Measurements from ENCODE around the gene GABBR2.

GRCh38 chr9:98342098-98342819 lies 366.5 kb downstream of the GABBR2 start:
- TF ChIP-seq, protein P1, sequence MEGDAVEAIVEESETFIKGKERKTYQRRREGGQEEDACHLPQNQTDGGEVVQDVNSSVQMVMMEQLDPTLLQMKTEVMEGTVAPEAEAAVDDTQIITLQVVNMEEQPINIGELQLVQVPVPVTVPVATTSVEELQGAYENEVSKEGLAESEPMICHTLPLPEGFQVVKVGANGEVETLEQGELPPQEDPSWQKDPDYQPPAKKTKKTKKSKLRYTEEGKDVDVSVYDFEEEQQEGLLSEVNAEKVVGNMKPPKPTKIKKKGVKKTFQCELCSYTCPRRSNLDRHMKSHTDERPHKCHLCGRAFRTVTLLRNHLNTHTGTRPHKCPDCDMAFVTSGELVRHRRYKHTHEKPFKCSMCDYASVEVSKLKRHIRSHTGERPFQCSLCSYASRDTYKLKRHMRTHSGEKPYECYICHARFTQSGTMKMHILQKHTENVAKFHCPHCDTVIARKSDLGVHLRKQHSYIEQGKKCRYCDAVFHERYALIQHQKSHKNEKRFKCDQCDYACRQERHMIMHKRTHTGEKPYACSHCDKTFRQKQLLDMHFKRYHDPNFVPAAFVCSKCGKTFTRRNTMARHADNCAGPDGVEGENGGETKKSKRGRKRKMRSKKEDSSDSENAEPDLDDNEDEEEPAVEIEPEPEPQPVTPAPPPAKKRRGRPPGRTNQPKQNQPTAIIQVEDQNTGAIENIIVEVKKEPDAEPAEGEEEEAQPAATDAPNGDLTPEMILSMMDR (IDR thresholded peaks at IDR 0.05) = no peak
- no peak for TF ChIP-seq EZH2 (IDR thresholded peaks at IDR 0.05; ENCODE audit: borderline replicate concordance, insufficient read depth, low read depth, low read length, poor library complexity, severe bottlenecking)

Data from B cell (primary cell).